Left cardiac atrium (tissue), 4 donors: Measurements from ENCODE around the gene ABHD2. TPM values are rescaled to one million over a fixed set of nuclear protein-coding genes. Genes with fewer than 3 reads are reported as not detected.

ENCODE experiments used
- ATAC-seq, 2 donors: fragments of 200-7000 bp; cut with Tn5 transposase; one replicate each; pipeline ENCODE4 v1.9.1; 2020; ENCODE audit warnings: mild to moderate bottlenecking in 2 of 2, moderate library complexity in 2 of 2
- DNase-seq: peaks from one replicate; pipeline ENCODE4 v3.0.0-alpha.2; 2020
- intact Hi-C, 2 donors: fragments of 100-400 bp; cut with DNase I; formaldehyde crosslinking; loops; one replicate each; pipeline versions ENCODE4 v1.14.1 to v1.15.1; 2022 to 2023
- total RNA-seq, 2 donors: library from RNA; stranded (reverse); fragmentation: NEBNext Ultra II Directional; extraction: Animal tissue kit (Norgen Biotek cat#: 25700); gene quantifications; one replicate each; pipeline ENCODE4 v1.2.1, GENCODE V29; 2021
- donor health status: DM: no; HTN: yes; CAD: no.
- donor health status: DM: no; HTN: yes; CAD: no; lungs with severe emphysema.
- donor health status: DM: yes; HTN: yes; CAD: no.
- donor health status: Dilated cardiomyopathy.

The ABHD2 gene
- total RNA-seq, 2 donors from 2014 or later: 91.6 to 208 TPM

DNA sequence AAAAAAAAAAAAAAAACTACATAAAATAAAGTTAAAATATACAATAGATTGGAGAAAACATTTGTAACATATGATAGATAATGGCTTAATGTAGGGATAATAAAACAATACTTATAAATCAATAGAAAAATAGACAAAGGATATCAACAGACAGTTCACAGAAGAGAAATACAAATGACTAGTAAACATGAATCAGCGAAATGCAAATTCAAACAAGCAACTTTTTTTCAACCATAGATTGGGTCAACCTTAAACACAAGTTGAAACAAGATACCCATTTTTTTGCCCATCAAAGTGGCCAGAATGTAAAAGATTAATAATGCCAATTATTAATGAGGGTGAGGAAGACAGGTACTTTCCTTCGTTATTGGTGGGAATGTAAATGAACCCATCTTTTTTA, 59.9 kb downstream of the ABHD2 start:
- ATAC-seq: no peak
- intact Hi-C loops: no loop called here
- no peak for DNase-seq

DNA sequence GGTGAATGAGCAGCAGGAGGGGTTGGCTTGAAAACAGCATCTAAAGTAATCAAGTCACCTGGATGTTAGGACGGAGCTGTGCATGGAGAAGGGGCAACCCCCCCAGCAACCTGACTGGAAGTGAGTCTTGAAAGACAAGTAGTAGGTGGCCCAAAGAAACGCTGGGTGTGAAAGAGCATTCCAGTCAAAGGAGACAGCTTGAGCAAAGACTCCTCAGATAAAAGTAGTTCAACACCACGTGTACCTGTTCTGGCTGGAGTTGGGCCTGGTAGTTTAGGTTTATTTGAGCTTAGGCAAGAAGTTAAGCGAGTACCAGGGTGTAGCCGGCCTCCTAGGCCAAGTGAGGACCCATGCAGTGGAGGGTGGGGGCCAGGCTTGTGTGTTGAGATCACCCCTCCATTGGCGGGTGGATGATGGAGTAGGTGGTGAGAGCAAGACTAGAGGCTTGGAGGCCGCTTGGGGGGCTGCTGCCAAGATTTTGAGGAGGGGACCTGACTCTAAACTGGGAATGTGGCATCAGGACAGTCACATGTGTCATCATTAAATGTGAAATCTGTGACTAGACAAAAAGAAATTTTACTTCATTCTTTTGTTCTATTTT, 61.3 kb downstream of the ABHD2 start:
- ATAC-seq: peak in 1 of 2 donors; percentile 27
- DNase-seq: no peak
- intact Hi-C loops: no loop called here

DNA sequence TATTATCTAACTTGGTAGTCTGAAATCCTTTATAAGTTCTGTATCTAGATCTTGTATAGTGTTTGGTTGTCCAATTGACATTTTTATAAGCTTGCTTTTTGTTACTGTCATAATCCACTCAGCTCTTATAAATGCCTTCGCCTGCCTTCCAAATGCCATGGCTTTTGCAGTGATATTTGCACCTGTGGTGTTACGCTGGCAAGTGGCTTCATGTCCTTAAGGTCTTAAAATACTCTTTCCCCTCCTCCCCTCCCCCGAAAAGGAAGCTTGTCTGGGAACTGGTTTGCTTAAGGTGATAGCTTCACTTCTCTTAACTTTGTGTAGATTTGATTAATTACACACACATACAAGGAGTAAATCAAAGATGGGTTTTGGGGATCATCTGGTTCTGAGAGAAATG, 62.0 kb downstream of the ABHD2 start:
- intact Hi-C loops: no loop called here
- no peak for ATAC-seq
- DNase-seq: no peak

DNA sequence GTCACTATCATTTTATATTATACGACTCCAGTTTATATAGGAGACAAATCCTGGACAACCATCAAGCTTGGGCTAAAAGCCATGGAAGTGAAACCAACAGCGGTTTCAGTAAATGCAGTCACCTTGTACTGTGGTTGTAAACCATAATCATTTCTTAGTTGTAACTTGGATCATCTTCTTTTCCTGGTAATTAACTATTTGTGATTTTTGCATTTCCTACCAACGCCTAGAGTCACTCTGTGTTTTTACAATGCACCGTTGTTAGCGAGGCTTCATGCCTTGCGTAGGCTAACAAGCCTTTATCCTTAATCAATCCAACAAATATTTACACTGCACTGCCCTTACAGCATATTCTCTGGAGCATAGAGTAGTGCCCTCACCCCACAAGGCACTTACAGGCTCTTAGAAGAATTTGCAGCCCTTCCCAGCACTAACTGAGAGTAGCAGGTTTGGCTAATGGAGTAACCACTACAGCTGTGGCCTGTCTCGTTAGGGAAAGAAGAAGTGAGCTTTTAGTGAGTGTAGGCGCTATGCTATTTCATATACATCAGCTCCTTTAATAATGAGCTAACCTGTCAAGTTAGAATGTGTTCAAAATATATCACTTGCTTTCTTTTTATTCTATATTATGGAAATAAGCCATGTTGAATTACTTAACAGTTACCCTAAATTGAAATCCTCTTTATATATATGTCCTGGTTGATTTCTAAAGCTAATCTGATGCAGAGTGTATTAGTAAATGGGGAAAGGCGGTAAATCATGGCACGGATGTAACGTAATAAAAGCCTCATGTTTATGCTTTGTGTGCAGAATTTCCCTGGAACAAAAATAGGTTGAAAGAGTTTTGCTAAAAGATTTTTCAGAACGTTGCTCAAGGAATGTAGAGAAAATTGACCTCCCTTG, 62.8 kb downstream of the ABHD2 start:
- DNase-seq (no peak), ATAC-seq (no peak)
- intact Hi-C loops: no loop called here

DNA sequence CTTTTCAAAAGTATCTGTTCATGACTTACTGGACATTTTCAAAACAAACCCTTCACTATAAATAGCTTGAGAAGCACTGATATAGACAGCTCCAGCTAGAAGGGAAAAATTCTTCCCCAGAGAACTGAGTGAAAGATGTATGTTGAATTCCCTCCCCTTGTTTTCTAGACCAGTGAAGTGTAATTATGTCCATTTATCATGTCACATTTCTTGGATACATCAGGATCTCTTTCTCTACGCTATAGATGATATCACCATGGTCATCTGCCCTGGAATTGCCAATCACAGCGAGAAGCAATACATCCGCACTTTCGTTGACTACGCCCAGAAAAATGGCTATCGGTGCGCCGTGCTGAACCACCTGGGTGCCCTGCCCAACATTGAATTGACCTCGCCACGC, 66.9 kb downstream of the ABHD2 start:
- intact Hi-C loops: no loop called here
- DNase-seq (no peak), ATAC-seq (no peak)

DNA sequence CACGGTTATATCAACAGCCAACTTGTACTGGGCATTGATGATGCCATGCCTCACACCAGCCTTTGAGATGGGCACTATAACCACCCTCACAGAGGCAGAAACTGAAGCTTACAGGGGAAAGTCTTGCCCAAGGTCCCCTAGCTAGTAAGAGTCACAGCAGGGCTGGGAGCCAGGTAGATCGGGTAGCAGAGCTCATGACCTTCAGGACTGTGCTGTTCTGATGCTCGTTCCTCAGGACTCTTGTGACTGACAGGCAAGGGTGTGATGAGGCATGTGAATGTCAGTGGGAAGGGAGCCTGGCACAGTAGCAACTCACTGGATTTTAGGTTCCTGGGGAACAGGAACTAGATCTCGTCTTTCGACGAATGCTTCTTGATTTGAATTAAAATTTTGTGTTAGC, 67.4 kb downstream of the ABHD2 start:
- peak; percentile 59 for DNase-seq
- intact Hi-C loops: no loop called here
- ATAC-seq: peak; percentile 86 to 91

DNA sequence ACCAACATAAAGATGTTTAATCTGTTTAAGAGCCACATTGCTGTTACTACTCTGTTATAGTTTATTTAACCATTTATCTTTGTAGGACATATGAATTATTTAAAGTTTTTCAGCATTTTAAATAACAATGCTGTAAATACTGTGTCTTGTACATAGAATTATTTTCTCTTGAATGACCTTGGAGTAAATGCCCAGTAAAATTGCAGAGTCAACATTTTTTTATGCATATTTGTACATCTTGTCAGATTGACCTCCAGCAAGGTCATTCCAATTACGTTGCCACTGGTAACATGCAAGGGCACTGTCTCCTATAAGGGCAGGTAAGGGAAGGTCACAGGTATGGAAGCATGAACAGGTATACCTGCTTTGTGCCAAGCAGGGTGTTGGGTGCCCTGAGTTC, 68.8 kb downstream of the ABHD2 start:
- DNase-seq (no peak), ATAC-seq (no peak)
- intact Hi-C loops: no loop called here

DNA sequence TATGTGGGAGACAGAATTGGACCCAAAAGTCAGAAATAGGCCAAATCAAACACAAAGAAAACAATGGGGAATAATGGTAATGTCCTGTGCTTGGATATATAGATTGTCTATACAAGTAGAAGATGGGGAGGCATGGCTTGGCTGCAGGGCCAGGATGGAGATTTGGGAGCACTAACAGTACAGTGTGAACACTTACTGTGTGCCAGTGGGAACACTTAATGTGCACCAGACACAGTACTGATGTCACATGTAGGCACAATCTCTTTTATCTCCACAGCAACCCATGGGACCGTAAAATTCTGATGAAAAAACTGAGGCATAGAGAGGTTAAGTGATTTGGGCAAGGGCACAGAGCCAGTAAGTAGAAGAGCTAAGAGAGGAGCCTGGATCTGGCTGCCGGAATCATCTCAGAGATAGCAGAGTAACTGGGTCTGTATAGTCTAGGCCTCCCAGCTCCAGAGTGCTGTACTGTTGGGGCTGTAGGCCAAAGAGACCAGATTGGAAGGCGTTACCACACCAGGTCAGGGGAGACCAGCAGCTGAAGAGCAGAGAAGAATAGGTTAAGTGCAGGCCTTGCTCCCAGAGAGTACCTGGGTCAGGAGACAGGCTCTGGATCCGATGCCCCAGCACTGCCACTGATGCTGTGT, 69.8 kb downstream of the ABHD2 start:
- intact Hi-C loops: no loop called here
- peak; percentile 41 to 49 for ATAC-seq
- DNase-seq: no peak

DNA sequence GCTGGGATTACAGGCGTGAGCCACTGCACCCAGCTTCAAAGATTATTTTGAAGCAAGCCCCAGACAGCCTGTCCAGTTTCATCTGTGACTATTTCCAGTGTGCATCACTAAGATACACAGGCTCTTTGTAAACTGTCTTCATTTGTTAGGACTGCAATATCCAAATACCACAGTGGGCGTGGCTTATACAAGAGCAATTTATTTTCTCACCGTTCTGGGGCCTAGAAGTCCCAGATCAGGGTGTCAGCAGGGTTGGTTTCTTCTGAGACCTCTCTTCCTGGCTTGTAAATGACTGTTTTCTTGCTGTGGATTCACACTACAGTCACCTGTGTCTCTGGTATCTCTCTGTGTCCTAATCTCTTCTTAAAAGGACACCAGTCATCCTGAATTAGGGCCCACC, 73.4 kb downstream of the ABHD2 start:
- ATAC-seq: no peak
- no peak for DNase-seq
- intact Hi-C loops: no loop called here

DNA sequence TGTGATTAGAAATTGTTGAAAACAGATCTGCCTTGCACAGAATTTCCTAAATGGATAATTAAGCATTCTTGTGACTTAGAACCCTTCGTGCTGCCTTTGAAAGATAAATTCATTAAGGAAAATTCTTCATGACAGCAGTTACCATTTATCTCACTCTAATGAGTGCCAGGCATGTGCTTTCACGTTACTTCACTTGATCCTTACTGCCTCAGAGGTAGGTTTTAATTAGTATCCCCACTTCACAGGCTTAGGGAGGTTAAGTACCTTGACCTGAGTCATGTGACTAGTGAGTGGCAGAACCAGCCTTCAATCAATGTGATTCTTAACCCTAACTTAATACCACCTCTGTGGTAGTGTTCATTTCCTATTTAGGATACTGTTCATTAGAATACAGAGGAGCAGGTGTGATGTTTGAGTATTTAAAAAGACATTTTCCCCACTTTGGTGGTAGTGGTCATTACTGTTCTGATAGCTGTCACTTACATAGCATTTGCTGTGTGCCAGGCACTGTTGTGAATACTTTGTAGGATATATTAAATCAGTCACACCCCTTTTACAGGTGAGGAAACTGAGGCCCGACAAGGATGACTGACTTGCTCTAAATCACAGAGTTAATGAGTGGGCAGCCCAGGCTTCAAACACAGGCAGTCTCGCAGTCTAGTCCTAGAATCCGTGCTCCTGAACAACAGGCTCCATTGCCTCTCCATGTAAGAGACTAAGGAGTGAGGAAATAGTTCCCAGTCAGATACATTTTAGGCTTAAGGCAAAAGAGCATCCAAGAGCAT, 75.2 kb downstream of the ABHD2 start:
- DNase-seq: no peak
- intact Hi-C loops: no loop called here
- ATAC-seq: no peak

DNA sequence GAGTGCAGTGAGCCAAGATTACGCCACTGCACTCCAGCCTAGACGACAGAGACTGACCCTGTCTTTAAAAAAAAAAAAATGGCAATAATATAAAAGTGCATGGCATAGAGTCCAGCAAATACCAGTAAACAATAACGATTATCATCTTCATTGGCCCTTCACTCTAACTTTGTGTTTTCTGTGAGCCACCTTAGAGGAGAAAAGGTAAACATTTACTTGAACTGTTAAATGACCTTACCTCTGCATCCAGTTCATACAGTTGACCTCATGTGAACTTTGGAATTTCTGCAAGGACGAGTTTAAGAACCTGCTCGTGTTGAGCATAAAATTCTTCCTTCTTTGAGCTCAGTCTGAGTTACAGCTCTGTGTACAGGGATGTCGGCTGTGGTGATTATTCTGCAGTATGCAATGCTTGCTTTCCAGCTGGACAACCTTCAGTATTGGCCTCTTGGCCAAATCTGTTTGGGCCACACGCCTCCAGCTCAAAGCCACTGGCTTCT, 76.5 kb downstream of the ABHD2 start:
- intact Hi-C loops: no loop called here
- DNase-seq (no peak), ATAC-seq (peak; percentile 60 to 85)

DNA sequence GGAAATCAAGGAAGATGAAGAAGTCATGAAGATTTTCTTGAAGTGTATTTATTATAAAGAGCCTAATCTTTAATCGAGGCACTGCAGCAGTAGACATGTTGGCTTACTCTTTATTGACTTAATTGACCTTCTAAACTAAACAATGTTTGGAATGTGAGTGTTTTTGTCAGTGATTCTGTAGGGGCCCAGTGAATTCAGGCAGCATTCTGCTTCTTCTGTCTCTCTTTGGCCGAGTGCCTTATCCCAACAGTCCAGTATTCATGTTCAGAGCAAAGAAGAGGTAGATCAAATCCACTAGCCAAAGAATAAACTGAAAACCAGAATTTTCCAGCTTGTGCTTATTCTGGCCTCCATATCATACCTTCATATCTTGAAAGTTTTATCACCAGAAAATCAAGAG, 77.4 kb downstream of the ABHD2 start:
- intact Hi-C loops: no loop called here
- ATAC-seq (no peak), DNase-seq (no peak)

DNA sequence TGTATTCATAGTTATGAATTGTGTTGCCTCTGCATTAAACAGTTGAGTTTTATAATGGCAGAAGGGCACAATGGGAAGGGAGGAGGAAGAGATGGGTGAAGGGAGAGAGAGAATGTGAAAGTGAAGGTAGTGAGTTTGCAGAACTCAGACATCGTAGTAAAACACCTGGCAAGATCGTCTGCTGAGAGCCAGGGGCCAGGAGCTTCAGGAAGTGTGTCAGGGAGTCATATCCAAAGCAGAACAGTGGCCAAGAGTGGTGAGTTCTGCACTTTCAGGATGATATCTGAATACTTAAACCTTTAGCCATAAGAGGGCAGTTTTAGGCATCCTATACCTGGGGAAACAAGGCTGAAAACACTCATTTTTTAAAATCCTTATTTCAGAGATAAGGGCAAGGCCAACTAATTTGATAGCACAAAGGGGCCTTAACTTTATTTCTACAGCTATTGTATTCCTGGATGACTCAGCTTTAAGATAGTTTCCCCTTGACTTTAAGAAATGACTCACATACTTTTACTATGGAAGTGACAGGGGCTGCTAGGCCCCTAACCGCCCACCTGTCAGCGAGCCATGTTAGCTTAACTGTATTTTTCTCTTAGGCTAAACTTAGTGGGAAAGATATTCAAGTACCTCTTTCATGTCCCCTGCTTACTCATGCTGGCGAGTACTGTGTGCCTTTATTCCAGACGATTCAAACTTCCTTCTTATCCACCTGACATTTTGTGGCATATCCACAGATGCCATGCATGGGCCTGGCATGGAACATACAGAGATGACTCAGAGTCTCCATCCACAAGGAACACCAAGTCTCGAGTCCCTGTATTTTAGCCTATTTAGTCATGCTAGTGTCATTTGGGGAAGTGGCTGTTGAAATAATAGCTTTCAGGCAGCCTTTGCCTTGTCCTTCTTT, 79.3 kb downstream of the ABHD2 start:
- DNase-seq (no peak), ATAC-seq (peak in 1 of 2 donors; percentile 64)
- intact Hi-C loops: no loop called here

DNA sequence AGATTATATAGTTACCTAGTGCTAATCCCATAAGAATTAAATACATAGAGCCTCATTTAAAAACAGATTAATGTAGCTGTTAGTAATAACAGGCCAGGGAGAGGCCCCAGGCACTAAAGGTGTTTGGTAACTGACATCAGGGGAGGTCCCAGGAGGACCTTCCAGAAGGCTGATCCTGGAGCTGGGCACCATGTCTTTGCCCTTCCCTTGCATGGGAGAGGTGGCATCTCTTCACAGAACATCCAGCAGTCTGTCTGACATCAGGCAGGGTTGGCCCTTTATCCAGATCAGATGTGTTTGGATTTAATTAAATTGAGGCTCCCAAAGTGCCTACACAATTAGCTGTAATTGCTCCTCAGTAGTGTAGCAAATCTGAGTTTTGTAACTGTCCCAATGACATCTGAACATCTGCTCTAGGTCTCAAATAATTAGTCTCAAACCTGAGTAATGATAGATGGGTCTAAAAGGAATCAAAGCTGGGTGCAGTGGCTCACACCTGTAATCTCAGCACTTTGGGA, 80.1 kb downstream of the ABHD2 start:
- no peak for DNase-seq
- no peak for ATAC-seq
- intact Hi-C loops: no loop called here

DNA sequence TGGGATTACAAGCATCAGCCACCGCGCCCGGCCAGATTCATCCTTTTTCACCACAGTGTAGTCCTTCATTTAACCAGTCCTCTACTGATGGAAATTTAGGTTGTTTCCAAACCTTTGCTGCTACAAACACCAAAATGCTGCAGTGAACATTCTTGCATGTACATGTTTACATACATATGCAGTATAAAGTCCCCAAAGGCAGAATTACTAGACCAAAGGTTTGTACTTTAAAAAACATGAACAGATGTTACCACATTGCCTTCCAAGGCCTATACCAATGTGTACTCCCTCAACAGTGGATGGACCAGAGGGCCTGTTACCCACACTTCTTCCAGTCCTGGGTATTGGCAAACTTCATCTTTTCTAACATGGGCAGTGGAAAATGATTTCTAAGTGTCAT, 82.1 kb downstream of the ABHD2 start:
- intact Hi-C loops: no loop called here
- DNase-seq: no peak
- ATAC-seq: no peak

DNA sequence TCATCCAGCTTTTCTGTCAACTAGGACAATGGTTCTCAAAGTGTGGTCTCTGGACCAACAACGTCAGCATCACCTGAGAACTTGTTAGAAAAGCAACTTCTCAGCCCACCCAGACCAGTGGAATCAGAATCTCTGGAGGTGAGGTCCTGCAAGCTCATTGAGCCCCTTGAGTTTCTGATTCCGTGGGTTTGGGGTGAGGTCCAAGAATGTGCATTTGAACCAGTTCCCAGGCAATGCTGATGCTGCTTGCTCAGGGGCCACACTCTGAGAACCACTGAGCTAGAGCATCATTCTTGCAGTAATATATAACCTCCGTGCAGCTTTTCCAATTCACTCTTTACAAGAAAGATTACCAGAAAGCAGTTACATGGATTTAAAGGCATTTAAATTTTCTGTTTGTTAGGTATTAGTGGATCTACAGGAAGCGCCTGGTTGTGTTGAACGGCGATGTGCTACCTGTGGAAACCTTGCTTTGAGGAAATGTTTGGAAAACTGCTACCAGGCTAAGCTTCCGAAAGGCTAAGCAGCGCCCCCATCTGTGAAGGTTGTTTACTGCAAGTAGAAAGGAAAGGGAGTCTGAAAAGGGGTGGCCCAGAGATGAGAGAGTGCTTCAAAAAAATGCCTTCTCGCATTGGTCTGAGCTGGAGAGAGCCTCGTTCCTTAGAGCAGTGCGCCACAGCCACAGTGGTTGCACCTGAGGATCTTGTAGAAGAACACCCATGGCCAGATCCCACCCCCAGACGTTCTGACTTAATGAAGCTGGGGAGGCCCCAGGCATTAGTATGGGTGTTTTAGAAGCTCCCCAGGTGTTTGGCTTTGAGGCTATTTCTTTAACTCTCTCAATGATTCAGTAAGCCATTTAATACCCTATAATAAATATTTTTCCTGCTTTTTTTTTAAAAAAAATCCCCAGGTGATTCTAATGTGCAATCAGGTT, 83.1 kb downstream of the ABHD2 start:
- ATAC-seq (no peak), DNase-seq (no peak)
- intact Hi-C loops: no loop called here

DNA sequence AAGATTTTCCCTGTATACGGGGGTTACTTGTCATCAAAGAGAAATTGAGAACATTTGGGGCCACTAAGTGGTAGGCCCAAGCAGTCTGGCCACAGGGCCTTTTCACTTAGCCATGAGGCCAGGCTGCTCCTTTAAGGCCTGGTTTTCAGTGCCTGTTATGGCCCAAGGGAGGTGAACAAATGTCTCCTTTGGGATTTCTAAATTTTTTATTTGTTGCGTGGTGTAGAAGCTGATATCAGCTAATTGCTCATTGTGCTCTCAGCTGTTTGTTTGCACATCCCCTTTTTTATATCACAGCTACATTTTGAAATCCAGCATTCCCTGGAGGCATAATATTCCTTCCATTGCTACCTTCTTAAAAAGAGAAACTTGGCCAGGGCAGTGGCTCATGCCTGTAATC, 84.7 kb downstream of the ABHD2 start:
- intact Hi-C loops: no loop called here
- no peak for DNase-seq
- ATAC-seq: no peak
